HepG2 (cell line): Measurements from ENCODE around the gene CUEDC2. TPM values are rescaled to one million over a fixed set of nuclear protein-coding genes. Genes with fewer than 3 reads are reported as not detected.

Experiments
- AGO2 ChIP-seq: fragments of 200-400 bp; formaldehyde crosslinking; optimal IDR thresholded peaks from 2 replicates; pipeline ENCODE3; 2017; ENCODE audit warnings: mild to moderate bottlenecking, low read depth, low read length, moderate library complexity
- ATM ChIP-seq: fragments of 450-650 bp; IDR thresholded peaks from 2 replicates; pipeline ENCODE4 v1.7.1; 2017; ENCODE audit warnings: mild to moderate bottlenecking, borderline replicate concordance
- FOSL2 ChIP-seq: sonication (generic); formaldehyde crosslinking; IDR thresholded peaks from 2 replicates; pipeline ENCODE4 v1.4.0; 2020; ENCODE audit warnings: missing genetic modification reagents
- HNRNPK ChIP-seq: fragments of 200-400 bp; formaldehyde crosslinking; IDR thresholded peaks from 2 replicates; pipeline ENCODE4 v1.6.1; 2018; ENCODE audit warnings: low read length, low read depth, moderate library complexity, mild to moderate bottlenecking; ENCODE audit not compliant: poor library complexity, severe bottlenecking
- JUNB ChIP-seq: sonication (generic); formaldehyde crosslinking; IDR thresholded peaks from 2 replicates; pipeline ENCODE4 v1.8.0; 2022; ENCODE audit warnings: missing genetic modification reagents, mild to moderate bottlenecking, borderline replicate concordance
- KLF6 ChIP-seq: IDR thresholded peaks from 2 replicates; pipeline ENCODE4 v1.8.0; 2016; ENCODE audit warnings: missing biosample characterization, missing genetic modification reagents
- MIER3 ChIP-seq: IDR thresholded peaks from 2 replicates; pipeline ENCODE4 v1.6.1; 2016; ENCODE audit warnings: missing compliant biosample characterization, borderline replicate concordance
- NFE2L1 ChIP-seq: sonication (generic); formaldehyde crosslinking; IDR thresholded peaks from 2 replicates; pipeline ENCODE4 v1.4.0; 2020; ENCODE audit warnings: missing genetic modification reagents, mild to moderate bottlenecking, borderline replicate concordance
- POLR2A ChIP-seq, 2 experiments: IDR thresholded peaks; 2 replicates each; pipeline ENCODE4 v1.6.1; 2011; ENCODE audit warnings: low read depth in 2 of 2, low read length in 2 of 2, mild to moderate bottlenecking in 1 of 2, moderate library complexity in 1 of 2; ENCODE audit not compliant: insufficient read depth in 1 of 2
- RBM39 ChIP-seq: fragments of 200-400 bp; formaldehyde crosslinking; IDR thresholded peaks from one replicate; pipeline ENCODE4 v1.6.1; 2018; ENCODE audit warnings: antibody characterized with exemption, mild to moderate bottlenecking, low read depth, low read length; ENCODE audit not compliant: poor library complexity, severe bottlenecking
- REXO4 ChIP-seq: sonication (generic); formaldehyde crosslinking; IDR thresholded peaks from 2 replicates; pipeline ENCODE4 v1.8.0; 2022; ENCODE audit warnings: missing genetic modification reagents, mild to moderate bottlenecking, borderline replicate concordance
- RFX5 ChIP-seq: IDR thresholded peaks from 2 replicates; pipeline ENCODE4 v1.6.1; 2011; ENCODE audit warnings: low read depth, low read length, improper control_type of control experiment
- SIX4 ChIP-seq: sonication (generic); formaldehyde crosslinking; IDR thresholded peaks from 2 replicates; pipeline ENCODE4 v1.4.0; 2020; ENCODE audit warnings: missing genetic modification reagents
- SKI ChIP-seq: fragments of 450-650 bp; IDR thresholded peaks from one replicate; pipeline ENCODE4 v1.6.1; 2018; ENCODE audit warnings: mild to moderate bottlenecking; ENCODE audit not compliant: partially characterized antibody
- XBP1 ChIP-seq: sonication (generic); formaldehyde crosslinking; IDR thresholded peaks from 2 replicates; pipeline ENCODE4 v1.5.0; 2020; ENCODE audit warnings: missing genetic modification reagents
- ZNF121 ChIP-seq: sonication (generic); formaldehyde crosslinking; IDR thresholded peaks from 2 replicates; pipeline ENCODE4 v1.5.0; 2020; ENCODE audit warnings: mild to moderate bottlenecking, missing genetic modification reagents
- ZNF235 ChIP-seq: sonication (generic); formaldehyde crosslinking; IDR thresholded peaks from 2 replicates; pipeline ENCODE4 v1.8.1; 2023; ENCODE audit warnings: mild to moderate bottlenecking, missing genetic modification reagents, borderline replicate concordance
- ZNF333 ChIP-seq: sonication (generic); formaldehyde crosslinking; IDR thresholded peaks from 2 replicates; pipeline ENCODE4 v1.4.0; 2020; ENCODE audit warnings: mild to moderate bottlenecking, missing genetic modification reagents, borderline replicate concordance
- ZNF530 ChIP-seq: sonication (generic); formaldehyde crosslinking; IDR thresholded peaks from 2 replicates; pipeline ENCODE4 v1.5.0; 2020; ENCODE audit warnings: low read depth, mild to moderate bottlenecking, missing genetic modification reagents
- ZNF605 ChIP-seq: sonication (generic); formaldehyde crosslinking; IDR thresholded peaks from 2 replicates; pipeline ENCODE4 v1.8.0; 2022; ENCODE audit warnings: mild to moderate bottlenecking, missing genetic modification reagents
- ZNF768 ChIP-seq: sonication (generic); formaldehyde crosslinking; IDR thresholded peaks from 2 replicates; pipeline ENCODE4 v1.4.0; 2020; ENCODE audit warnings: missing genetic modification reagents
- ZSCAN22 ChIP-seq: sonication (generic); formaldehyde crosslinking; IDR thresholded peaks from 2 replicates; pipeline ENCODE4 v1.4.0; 2020; ENCODE audit warnings: mild to moderate bottlenecking, missing genetic modification reagents
- polyA plus RNA-seq, 8 experiments: library from polyadenylated mRNA; depleted of rRNA in 3 of 8; stranded (reverse) in 7 of 8; unstranded in 1 of 8; fragments of >200 nt; fragmentation: Illumina TruSeq in 4 of 8; extraction: Trizol in 4 of 8; gene quantifications; 2 replicates each; pipeline versions ENCODE4 v1.2.1 to v1.2.3, GENCODE V29; 2011 to 2016; ENCODE audit warnings: low read depth in 4 of 8, missing spikeins in 1 of 8, mixed read lengths in 1 of 8; ENCODE audit not compliant: insufficient read depth in 1 of 8
- total RNA-seq, 5 experiments: library from RNA; depleted of rRNA; stranded (reverse); fragments of >200 nt; fragmentation: Illumina TruSeq; extraction: Trizol; gene quantifications; 2 replicates each; pipeline ENCODE4 v1.2.3, GENCODE V29; 2016; ENCODE audit warnings: low read depth in 1 of 5
- TF ChIP-seq, protein P1 (sequence below): sonication (generic); formaldehyde crosslinking; IDR thresholded peaks from 2 replicates; pipeline ENCODE4 v1.9.0; 2021; ENCODE audit warnings: missing genetic modification reagents, borderline replicate concordance
- TF ChIP-seq, protein P2 (sequence below): sonication (generic); formaldehyde crosslinking; IDR thresholded peaks from 2 replicates; pipeline ENCODE4 v1.5.0; 2020; ENCODE audit warnings: missing genetic modification reagents, mild to moderate bottlenecking, borderline replicate concordance
- TF ChIP-seq, protein P3 (sequence below): sonication (generic); formaldehyde crosslinking; IDR thresholded peaks from 2 replicates; pipeline ENCODE4 v1.4.0; 2020; ENCODE audit warnings: missing genetic modification reagents, mild to moderate bottlenecking, borderline replicate concordance

CUEDC2 gene
- total and polyA plus RNA-seq, 2 of the 13 experiments (the other 11 are each of a cell fraction or from before 2014, with no cell fraction given), result 13.1 to 18.4 TPM

DNA sequence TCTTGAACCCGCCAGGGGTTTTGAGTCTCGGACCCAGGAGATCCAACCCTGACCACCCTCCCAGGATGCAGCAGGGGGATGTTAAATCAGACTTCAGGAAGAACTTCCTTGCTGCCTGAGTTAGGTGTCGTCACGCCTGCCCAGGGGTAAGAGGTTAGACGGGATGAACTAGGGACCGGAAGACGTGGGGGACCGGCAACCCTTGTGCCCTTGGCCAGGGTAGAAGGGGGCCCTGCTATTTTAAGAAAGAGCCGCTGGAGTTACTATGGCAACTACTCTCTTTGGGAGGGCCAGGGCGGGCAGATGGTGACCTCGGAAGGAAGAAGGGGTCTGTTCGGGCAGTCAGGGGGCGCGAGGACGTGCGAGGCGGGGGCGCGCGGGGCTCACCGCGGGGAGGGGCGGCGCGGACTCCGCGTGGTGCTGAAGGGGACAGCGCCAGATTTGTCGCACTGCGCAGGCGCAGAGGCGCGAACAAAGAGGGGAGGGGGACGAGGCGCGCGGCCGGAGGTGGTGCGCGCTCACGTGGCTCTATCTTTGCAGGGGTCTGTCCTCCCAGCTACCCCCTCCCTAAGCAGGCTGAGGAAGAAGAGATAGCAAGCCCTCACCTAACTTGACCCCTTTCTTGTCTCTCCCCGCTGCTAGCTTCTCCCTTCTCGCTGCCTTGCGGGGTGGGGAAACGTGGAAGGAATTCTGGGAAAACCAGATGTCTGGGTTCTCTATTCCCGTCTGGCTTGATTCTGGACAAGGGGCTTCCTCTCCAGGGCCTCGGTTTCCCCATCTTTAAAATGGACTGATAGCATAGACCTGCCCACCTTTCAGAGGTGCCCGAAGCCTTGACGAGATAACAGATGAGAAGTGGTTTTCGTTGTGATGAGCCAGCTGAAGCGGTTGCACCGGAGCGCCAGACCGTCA lies 12.8 kb downstream of the CUEDC2 start (continued):
- TF ChIP-seq REXO4 (CRISPR knock-in tag), result no peak
- TF ChIP-seq POLR2A (IDR thresholded peaks at IDR 0.05; ENCODE audit: insufficient read depth in 1 of 2, low read depth in 2 of 2, low read length in 2 of 2), result no peak
- no peak for TF ChIP-seq FOSL2 (CRISPR knock-in tag)
- TF ChIP-seq ZNF333 (CRISPR knock-in tag), result 0 out of 2 replicates have a peak, but pooled peaks have one; percentile 57
- peak; percentile 17; the same call in 1 of the 2 replicates for TF ChIP-seq ZNF768
- TF ChIP-seq ZSCAN22 (CRISPR knock-in tag), result no peak
- TF ChIP-seq, protein P1, sequence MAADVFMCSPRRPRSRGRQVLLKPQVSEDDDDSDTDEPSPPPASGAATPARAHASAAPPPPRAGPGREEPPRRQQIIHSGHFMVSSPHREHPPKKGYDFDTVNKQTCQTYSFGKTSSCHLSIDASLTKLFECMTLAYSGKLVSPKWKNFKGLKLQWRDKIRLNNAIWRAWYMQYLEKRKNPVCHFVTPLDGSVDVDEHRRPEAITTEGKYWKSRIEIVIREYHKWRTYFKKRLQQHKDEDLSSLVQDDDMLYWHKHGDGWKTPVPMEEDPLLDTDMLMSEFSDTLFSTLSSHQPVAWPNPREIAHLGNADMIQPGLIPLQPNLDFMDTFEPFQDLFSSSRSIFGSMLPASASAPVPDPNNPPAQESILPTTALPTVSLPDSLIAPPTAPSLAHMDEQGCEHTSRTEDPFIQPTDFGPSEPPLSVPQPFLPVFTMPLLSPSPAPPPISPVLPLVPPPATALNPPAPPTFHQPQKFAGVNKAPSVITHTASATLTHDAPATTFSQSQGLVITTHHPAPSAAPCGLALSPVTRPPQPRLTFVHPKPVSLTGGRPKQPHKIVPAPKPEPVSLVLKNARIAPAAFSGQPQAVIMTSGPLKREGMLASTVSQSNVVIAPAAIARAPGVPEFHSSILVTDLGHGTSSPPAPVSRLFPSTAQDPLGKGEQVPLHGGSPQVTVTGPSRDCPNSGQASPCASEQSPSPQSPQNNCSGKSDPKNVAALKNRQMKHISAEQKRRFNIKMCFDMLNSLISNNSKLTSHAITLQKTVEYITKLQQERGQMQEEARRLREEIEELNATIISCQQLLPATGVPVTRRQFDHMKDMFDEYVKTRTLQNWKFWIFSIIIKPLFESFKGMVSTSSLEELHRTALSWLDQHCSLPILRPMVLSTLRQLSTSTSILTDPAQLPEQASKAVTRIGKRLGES, result peak; percentile 76; the same call in 1 of the 2 replicates
- no peak for TF ChIP-seq NFE2L1 (CRISPR knock-in tag)
- TF ChIP-seq, protein P2, sequence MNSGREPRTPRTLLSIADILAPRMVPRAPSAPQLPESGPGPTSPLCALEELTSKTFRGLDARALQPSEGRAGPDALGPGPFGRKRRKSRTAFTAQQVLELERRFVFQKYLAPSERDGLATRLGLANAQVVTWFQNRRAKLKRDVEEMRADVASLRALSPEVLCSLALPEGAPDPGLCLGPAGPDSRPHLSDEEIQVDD (CRISPR knock-in tag), result no peak
- TF ChIP-seq SIX4 (CRISPR knock-in tag), result no peak
- TF ChIP-seq ZNF605 (CRISPR knock-in tag), result 0 out of 2 replicates have a peak, but pooled peaks have one; percentile 17
- TF ChIP-seq AGO2, result no peak
- no peak for TF ChIP-seq RBM39
- TF ChIP-seq RFX5, result no peak
- TF ChIP-seq, protein P3, sequence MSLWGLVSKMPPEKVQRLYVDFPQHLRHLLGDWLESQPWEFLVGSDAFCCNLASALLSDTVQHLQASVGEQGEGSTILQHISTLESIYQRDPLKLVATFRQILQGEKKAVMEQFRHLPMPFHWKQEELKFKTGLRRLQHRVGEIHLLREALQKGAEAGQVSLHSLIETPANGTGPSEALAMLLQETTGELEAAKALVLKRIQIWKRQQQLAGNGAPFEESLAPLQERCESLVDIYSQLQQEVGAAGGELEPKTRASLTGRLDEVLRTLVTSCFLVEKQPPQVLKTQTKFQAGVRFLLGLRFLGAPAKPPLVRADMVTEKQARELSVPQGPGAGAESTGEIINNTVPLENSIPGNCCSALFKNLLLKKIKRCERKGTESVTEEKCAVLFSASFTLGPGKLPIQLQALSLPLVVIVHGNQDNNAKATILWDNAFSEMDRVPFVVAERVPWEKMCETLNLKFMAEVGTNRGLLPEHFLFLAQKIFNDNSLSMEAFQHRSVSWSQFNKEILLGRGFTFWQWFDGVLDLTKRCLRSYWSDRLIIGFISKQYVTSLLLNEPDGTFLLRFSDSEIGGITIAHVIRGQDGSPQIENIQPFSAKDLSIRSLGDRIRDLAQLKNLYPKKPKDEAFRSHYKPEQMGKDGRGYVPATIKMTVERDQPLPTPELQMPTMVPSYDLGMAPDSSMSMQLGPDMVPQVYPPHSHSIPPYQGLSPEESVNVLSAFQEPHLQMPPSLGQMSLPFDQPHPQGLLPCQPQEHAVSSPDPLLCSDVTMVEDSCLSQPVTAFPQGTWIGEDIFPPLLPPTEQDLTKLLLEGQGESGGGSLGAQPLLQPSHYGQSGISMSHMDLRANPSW (CRISPR knock-in tag), result no peak
- no peak for TF ChIP-seq HNRNPK
- no peak for TF ChIP-seq KLF6
- TF ChIP-seq ZNF121, result no peak
- no peak for TF ChIP-seq MIER3 (CRISPR knock-in tag)
- TF ChIP-seq ZNF235 (CRISPR knock-in tag), result no peak; the same call in 1 of the 2 replicates
- TF ChIP-seq JUNB, result no peak
- no peak for TF ChIP-seq ZNF530 (CRISPR knock-in tag)
- no peak for TF ChIP-seq ATM
- peak; percentile 69; the same call in 1 of the 2 replicates for TF ChIP-seq XBP1 (CRISPR knock-in tag)
- no peak for TF ChIP-seq SKI
